ENCODE data around the gene SAMD11. TPM values are rescaled to one million over a fixed set of nuclear protein-coding genes. Genes with fewer than 3 reads are reported as not detected.

The SAMD11 gene
- total RNA-seq, 4 donors from 2014 or later: 6.2 to 28.8 (median 13.9) TPM

GRCh38 chr1:953524-954320, 30.0 kb downstream of the SAMD11 start:
- Histone ChIP-seq H3K36me3 (peaks cover 60 to 86% (median 84%) of the 10 kb centered on the region in 4 donors), H3K27me3 (no peaks in the 10 kb centered on the region), H3K27ac (replicated peaks in 1 of 4) (no peak overlapping the region), H3K9me3 (no peaks in the 10 kb centered on the region), H3K4me1 (peaks cover 16 to 33% (median 23%) of the 10 kb centered on the region in 4 donors), H3K4me3 (no peak overlapping the region)
- DNase-seq (ENCODE audit: extremely low spot score): no peak
- intact Hi-C loops (cut with DNase I): no loop called here
- 85% methylated on average over 21 of the region's 32 CpGs for WGBS
- TF ChIP-seq POLR2AphosphoS5 (IDR thresholded peaks at IDR 0.05) (no peak), CTCF (IDR thresholded peaks at IDR 0.05) (no peak), POLR2A (IDR thresholded peaks at IDR 0.05; ENCODE audit: low read depth) (no peak), EP300 (IDR thresholded peaks at IDR 0.05) (no peak)

GRCh38 chr1:954927-955326, 31.2 kb downstream of the SAMD11 start:
- H3K4me3 ChIP-seq: no peak overlapping the region
- no peaks in the 10 kb centered on the region for H3K9me3 ChIP-seq
- H3K36me3 ChIP-seq: peaks cover 58 to 74% (median 72%) of the 10 kb centered on the region in 4 donors
- TF ChIP-seq POLR2A (IDR thresholded peaks at IDR 0.05; ENCODE audit: low read depth): no peak
- TF ChIP-seq EP300 (IDR thresholded peaks at IDR 0.05): no peak
- no peak for TF ChIP-seq CTCF (IDR thresholded peaks at IDR 0.05)
- TF ChIP-seq POLR2AphosphoS5 (IDR thresholded peaks at IDR 0.05): no peak
- intact Hi-C loops (cut with DNase I): no loop called here
- DNase-seq (ENCODE audit: extremely low spot score): no peak
- peaks cover 23 to 41% (median 30%) of the 10 kb centered on the region in 4 donors for H3K4me1 ChIP-seq
- no peak overlapping the region for H3K27ac ChIP-seq (replicated peaks in 1 of 4)
- no peaks in the 10 kb centered on the region for H3K27me3 ChIP-seq
- 84% methylated on average over 13 of the region's 13 CpGs for WGBS

GRCh38 chr1:955474-955873, 31.8 kb downstream of the SAMD11 start:
- TF ChIP-seq POLR2A (IDR thresholded peaks at IDR 0.05; ENCODE audit: low read depth) (no peak), CTCF (IDR thresholded peaks at IDR 0.05) (no peak), POLR2AphosphoS5 (IDR thresholded peaks at IDR 0.05) (no peak), EP300 (IDR thresholded peaks at IDR 0.05) (no peak)
- 71% methylated on average over 6 of the region's 6 CpGs for WGBS
- no peak for DNase-seq (ENCODE audit: extremely low spot score)
- peaks cover 58 to 68% (median 67%) of the 10 kb centered on the region in 4 donors for H3K36me3 ChIP-seq
- H3K4me1 ChIP-seq: peaks cover 25 to 45% (median 35%) of the 10 kb centered on the region in 4 donors
- no peak overlapping the region for H3K4me3 ChIP-seq
- H3K9me3 ChIP-seq: no peaks in the 10 kb centered on the region
- no peaks in the 10 kb centered on the region for H3K27me3 ChIP-seq
- no peak overlapping the region for H3K27ac ChIP-seq (replicated peaks in 1 of 4)
- intact Hi-C loops (cut with DNase I): no loop called here

GRCh38 chr1:956636-957035, 32.9 kb downstream of the SAMD11 start:
- Histone ChIP-seq H3K36me3 (peaks cover 50 to 57% (median 55%) of the 10 kb centered on the region in 4 donors), H3K27me3 (no peaks in the 10 kb centered on the region), H3K4me1 (peaks cover 29 to 55% (median 43%) of the 10 kb centered on the region in 4 donors), H3K9me3 (no peaks in the 10 kb centered on the region), H3K27ac (replicated peaks in 1 of 4) (no peak overlapping the region), H3K4me3 (no peak overlapping the region)
- whole genome bisulfite sequencing: 90% methylated on average over 11 of the region's 11 CpGs
- TF ChIP-seq POLR2AphosphoS5 (IDR thresholded peaks at IDR 0.05): no peak
- no peak for TF ChIP-seq POLR2A (IDR thresholded peaks at IDR 0.05; ENCODE audit: low read depth)
- TF ChIP-seq EP300 (IDR thresholded peaks at IDR 0.05): no peak
- no peak for TF ChIP-seq CTCF (IDR thresholded peaks at IDR 0.05)
- intact Hi-C loops (cut with DNase I): no loop called here
- DNase-seq (ENCODE audit: extremely low spot score): no peak
